Progenitor cell of endocrine pancreas (in vitro differentiated cells): ENCODE measurements around the gene LRP1B. TPM values are rescaled to one million over a fixed set of nuclear protein-coding genes. Genes with fewer than 3 reads are reported as not detected.

Experiments
- DNase-seq: peaks from one replicate; pipeline ENCODE4 v3.0.0; 2021; ENCODE audit warnings: low spot score; ENCODE audit not compliant: unreplicated experiment
- H3K27ac Mint-ChIP-seq: 2 replicates; pipeline ENCODE4 v1.8.0; 2021; ENCODE audit warnings: mild to moderate bottlenecking, moderate library complexity, mixed read lengths
- H3K27me3 Mint-ChIP-seq: 2 replicates; pipeline ENCODE4 v1.8.0; 2021; ENCODE audit warnings: mixed read lengths
- H3K36me3 Mint-ChIP-seq: 2 replicates; pipeline ENCODE4 v1.8.0; 2022; ENCODE audit warnings: mixed read lengths; ENCODE audit not compliant: insufficient read depth
- H3K4me1 Mint-ChIP-seq: 2 replicates; pipeline ENCODE4 v1.8.0; 2021; ENCODE audit warnings: low read depth, mixed read lengths
- H3K4me3 Mint-ChIP-seq: 2 replicates; pipeline ENCODE4 v1.8.0; 2021; ENCODE audit warnings: low read depth, mild to moderate bottlenecking, moderate library complexity, mixed read lengths
- H3K9me3 Mint-ChIP-seq: 2 replicates; pipeline ENCODE4 v1.8.0; 2021; ENCODE audit warnings: low read depth, mixed read lengths
- total RNA-seq: library from RNA; stranded (reverse); gene quantifications from 2 replicates; pipeline ENCODE4 v1.2.1, GENCODE V29; 2021
- TF ChIP-seq, protein P1 (sequence below): fragments of 200-600 bp; sonication (generic); IDR thresholded peaks from one replicate; pipeline ENCODE4 v1.5.0; 2021; ENCODE audit warnings: antibody characterized with exemption, mild to moderate bottlenecking; ENCODE audit not compliant: unreplicated experiment

Gene LRP1B
- total RNA-seq, 1 donor from 2014 or later: 0.57 TPM

DNA sequence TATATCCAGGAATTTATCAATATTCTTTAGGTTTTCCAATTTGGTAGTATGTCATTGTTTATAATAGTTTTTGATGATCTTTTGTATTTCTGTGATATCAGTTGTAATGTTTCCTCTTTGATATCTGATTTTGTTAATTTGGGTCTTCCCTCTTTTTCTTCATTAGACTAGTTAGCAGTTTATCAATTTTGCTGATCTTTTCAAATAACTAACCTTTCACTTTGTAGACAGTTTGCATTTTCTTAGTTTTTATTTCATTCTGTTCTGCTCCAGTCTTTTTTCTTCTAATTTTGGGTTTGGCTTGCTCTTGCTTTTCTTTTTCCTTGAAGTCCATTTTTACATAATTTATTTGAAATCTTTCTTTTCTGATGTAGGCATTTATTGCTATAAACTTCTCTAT lies 824.4 kb downstream of the LRP1B start:
- no peak overlapping the region for H3K4me3 Mint-ChIP-seq
- no peaks in the 10 kb centered on the region for H3K4me1 Mint-ChIP-seq
- H3K27ac Mint-ChIP-seq: no peak overlapping the region
- no peaks in the 10 kb centered on the region for H3K36me3 Mint-ChIP-seq
- H3K27me3 Mint-ChIP-seq: no peaks in the 10 kb centered on the region
- TF ChIP-seq, protein P1, sequence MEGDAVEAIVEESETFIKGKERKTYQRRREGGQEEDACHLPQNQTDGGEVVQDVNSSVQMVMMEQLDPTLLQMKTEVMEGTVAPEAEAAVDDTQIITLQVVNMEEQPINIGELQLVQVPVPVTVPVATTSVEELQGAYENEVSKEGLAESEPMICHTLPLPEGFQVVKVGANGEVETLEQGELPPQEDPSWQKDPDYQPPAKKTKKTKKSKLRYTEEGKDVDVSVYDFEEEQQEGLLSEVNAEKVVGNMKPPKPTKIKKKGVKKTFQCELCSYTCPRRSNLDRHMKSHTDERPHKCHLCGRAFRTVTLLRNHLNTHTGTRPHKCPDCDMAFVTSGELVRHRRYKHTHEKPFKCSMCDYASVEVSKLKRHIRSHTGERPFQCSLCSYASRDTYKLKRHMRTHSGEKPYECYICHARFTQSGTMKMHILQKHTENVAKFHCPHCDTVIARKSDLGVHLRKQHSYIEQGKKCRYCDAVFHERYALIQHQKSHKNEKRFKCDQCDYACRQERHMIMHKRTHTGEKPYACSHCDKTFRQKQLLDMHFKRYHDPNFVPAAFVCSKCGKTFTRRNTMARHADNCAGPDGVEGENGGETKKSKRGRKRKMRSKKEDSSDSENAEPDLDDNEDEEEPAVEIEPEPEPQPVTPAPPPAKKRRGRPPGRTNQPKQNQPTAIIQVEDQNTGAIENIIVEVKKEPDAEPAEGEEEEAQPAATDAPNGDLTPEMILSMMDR: no peak
- H3K9me3 Mint-ChIP-seq: no peaks in the 10 kb centered on the region
- DNase-seq: no peak

DNA sequence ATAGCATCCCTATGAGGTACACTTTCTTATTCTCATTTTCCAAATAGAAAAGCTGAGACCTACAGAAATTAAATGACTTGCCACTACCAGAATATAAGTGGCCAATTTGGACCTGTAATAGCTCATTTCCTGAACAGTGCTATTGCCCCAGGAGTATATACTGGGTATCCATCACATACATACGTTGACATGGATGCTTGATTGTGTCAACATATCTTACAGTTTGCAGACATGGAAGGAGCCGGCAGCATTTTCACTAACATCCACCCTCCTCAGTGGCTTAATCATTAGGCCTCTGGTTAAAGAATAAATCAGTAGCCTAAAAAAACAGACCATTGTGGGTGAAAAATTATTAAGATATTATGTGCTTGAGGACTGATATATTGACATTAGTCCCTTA lies 829.3 kb downstream of the LRP1B start:
- H3K27me3 Mint-ChIP-seq: no peaks in the 10 kb centered on the region
- no peak for DNase-seq
- no peaks in the 10 kb centered on the region for H3K36me3 Mint-ChIP-seq
- H3K4me3 Mint-ChIP-seq: no peak overlapping the region
- no peaks in the 10 kb centered on the region for H3K4me1 Mint-ChIP-seq
- H3K9me3 Mint-ChIP-seq: no peaks in the 10 kb centered on the region
- no peak overlapping the region for H3K27ac Mint-ChIP-seq
- TF ChIP-seq, protein P1: no peak

DNA sequence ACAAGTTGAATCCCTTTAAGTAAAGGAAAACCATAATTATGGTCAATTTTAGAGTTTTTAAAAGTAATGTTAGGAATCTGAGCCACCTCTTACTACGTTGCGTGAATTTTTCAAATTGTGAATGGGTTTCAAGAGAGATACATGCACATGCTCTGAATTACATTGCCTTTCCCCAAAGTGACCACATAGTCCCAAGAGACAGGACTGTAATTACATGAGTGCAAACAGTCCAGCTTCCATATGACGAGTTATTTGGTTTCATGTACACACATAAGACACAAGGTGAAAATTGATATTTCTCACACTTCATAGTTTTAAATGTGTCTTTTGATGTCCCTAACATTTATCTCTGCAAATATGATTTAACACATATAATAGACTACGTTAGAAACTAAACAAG lies 850.8 kb downstream of the LRP1B start:
- no peak overlapping the region for H3K4me3 Mint-ChIP-seq
- no peaks in the 10 kb centered on the region for H3K27me3 Mint-ChIP-seq
- no peak overlapping the region for H3K27ac Mint-ChIP-seq
- peaks cover 3% of the 10 kb centered on the region for H3K9me3 Mint-ChIP-seq
- H3K36me3 Mint-ChIP-seq: no peaks in the 10 kb centered on the region
- TF ChIP-seq, protein P1: no peak
- no peaks in the 10 kb centered on the region for H3K4me1 Mint-ChIP-seq
- no peak for DNase-seq

DNA sequence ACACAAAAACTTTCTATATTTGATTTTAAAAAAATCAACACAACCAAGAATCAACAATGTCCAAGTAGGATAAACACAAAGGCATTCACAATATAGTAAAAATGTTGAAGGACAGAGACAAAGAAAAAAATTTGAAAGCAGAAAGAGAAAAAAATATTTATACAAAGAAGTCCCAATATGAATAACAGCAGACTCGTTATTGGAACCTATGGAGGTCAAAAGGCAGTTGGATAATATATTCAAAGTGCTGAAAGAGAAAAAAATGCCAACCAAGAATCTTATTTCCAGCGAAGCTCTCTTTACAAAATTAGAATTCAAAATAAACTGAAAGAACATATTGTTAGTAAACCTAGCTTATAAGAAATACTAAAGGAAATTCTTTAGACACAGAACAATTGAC lies 859.5 kb downstream of the LRP1B start:
- DNase-seq: no peak
- TF ChIP-seq, protein P1: no peak
- peaks cover 22% of the 10 kb centered on the region for H3K9me3 Mint-ChIP-seq

DNA sequence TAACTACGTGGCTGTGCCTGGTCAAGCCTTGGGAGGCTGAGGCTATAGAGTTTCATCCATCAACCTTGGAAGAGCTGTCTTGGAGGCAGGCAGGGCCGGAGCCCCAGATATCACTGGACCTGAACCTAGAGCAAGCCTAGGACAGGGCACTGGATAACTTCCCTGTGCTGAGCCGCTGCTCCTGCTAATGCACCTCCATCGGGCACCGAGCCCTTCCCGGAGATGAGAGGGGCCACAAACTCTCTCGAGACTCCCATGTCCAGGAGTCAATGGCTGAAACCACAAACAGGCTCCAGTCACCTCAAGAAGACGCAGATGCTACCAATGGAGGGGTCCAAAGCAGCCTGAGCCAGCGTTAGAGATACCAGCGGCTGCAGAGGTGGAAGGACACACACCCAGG lies 866.0 kb downstream of the LRP1B start:
- Mint-ChIP-seq H3K27me3 (no peaks in the 10 kb centered on the region), H3K4me3 (no peak overlapping the region), H3K36me3 (no peaks in the 10 kb centered on the region), H3K27ac (no peak overlapping the region), H3K9me3 (peaks cover 2% of the 10 kb centered on the region), H3K4me1 (peaks cover 8% of the 10 kb centered on the region)
- no peak for DNase-seq
- TF ChIP-seq, protein P1: no peak

More for the DNA sequence above, 859.5 kb downstream of the LRP1B start:
- no peaks in the 10 kb centered on the region for H3K36me3 Mint-ChIP-seq
- H3K27ac Mint-ChIP-seq: no peak overlapping the region
- H3K4me3 Mint-ChIP-seq: no peak overlapping the region
- no peaks in the 10 kb centered on the region for H3K4me1 Mint-ChIP-seq
- no peaks in the 10 kb centered on the region for H3K27me3 Mint-ChIP-seq
